A549 (cell line): Measurements from ENCODE around the gene LRRIQ4. TPM values are rescaled to one million over a fixed set of nuclear protein-coding genes. Genes with fewer than 3 reads are reported as not detected.
A peak's percentile ranks its signal among the peaks of the same experiment; 100 is the strongest.

ENCODE experiments used
- ATAC-seq, 2 experiments: fragments of 200-7000 bp in 1 of 2; fragments of >200 bp in 1 of 2; cut with Nextera tagmentation in 1 of 2; cut with Tn5 transposase in 1 of 2; 3 replicates each; pipeline versions ENCODE4 v1.8.0 to v1.9.1; 2018 to 2020; ENCODE audit warnings: mild to moderate bottlenecking in 1 of 2, moderate library complexity in 1 of 2
- CTCF ChIA-PET: fragments of 300-600 bp; sonication (Branson Sonifier 250); formaldehyde crosslinking; extraction: SDS; loops from one replicate; lab custom pipeline; 2021; ENCODE audit warnings: antibody characterized with exemption, inconsistent platforms; lab: Yijun Ruan, JAX
- POLR2A ChIA-PET: fragments of 350-600 bp; formaldehyde crosslinking; extraction: SDS; loops from one replicate; lab custom pipeline; 2021; ENCODE audit warnings: antibody characterized with exemption, inconsistent platforms; lab: Yijun Ruan, JAX
- DNase-seq, 2 experiments: peaks; one replicate each; pipeline versions ENCODE4 v3.0.0 to v3.0.0-alpha.2; 2011 to 2016; ENCODE audit warnings: low read depth in 1 of 2, low spot score in 1 of 2
- FAIRE-seq: peaks from 2 replicates; lab custom pipeline; 2011; peaks lifted over from hg19 to GRCh38; lab: Jason Lieb, UNC
- H3K27ac ChIP-seq, 2 experiments: fragments of >200 bp; sonication (Bioruptor Twin); formaldehyde crosslinking; 3 replicates each; pipeline ENCODE4 v1.5.1; 2016 to 2017
- H3K4me1 ChIP-seq: fragments of >200 bp; sonication (Bioruptor Twin); formaldehyde crosslinking; 3 replicates; pipeline ENCODE4 v1.6.1; 2016
- H3K4me2 ChIP-seq: fragments of >200 bp; sonication (Bioruptor Twin); formaldehyde crosslinking; 3 replicates; pipeline ENCODE4 v1.6.1; 2016
- H3K4me3 ChIP-seq: fragments of >200 bp; sonication (Bioruptor Twin); formaldehyde crosslinking; 3 replicates; pipeline ENCODE4 v1.5.1; 2016
- H3K9me3 ChIP-seq: fragments of >200 bp; sonication (Bioruptor Twin); formaldehyde crosslinking; 3 replicates; pipeline ENCODE4 v1.6.1; 2016
- CBX8 ChIP-seq: fragments of 200-600 bp; sonication (generic); IDR thresholded peaks from 2 replicates; pipeline ENCODE4 v1.6.1; 2016
- CHD2 ChIP-seq: fragments of 150-350 bp; IDR thresholded peaks from 2 replicates; pipeline ENCODE4 v1.6.1; 2014; ENCODE audit warnings: low read length; ENCODE audit not compliant: partially characterized antibody
- CHD4 ChIP-seq: fragments of 200-600 bp; sonication (generic); IDR thresholded peaks from 2 replicates; pipeline ENCODE4 v1.6.1; 2016; ENCODE audit warnings: antibody characterized with exemption, mild to moderate bottlenecking, borderline replicate concordance
- FOSL2 ChIP-seq, 2 experiments: fragments of 450-650 bp in 1 of 2; fragments of >200 bp in 1 of 2; sonication (Bioruptor Twin) in 1 of 2; formaldehyde crosslinking; IDR thresholded peaks; 2 replicates each; pipeline versions ENCODE4 v1.5.0 to v1.6.1; 2016 to 2020; ENCODE audit warnings: mild to moderate bottlenecking in 1 of 2, moderate library complexity in 1 of 2
- HEYL ChIP-seq: fragments of 250-450 bp; sonication (Bioruptor Pico); IDR thresholded peaks from 2 replicates; pipeline ENCODE4 v1.8.0; 2021; ENCODE audit warnings: mild to moderate bottlenecking, moderate library complexity
- HOXB5 ChIP-seq: fragments of 250-450 bp; sonication (Bioruptor Pico); IDR thresholded peaks from 2 replicates; pipeline ENCODE4 v1.5.0; 2020; ENCODE audit warnings: mild to moderate bottlenecking, moderate library complexity
- JUN ChIP-seq, 2 experiments: fragments of >200 bp; sonication (Bioruptor Twin); formaldehyde crosslinking; IDR thresholded peaks; 2 replicates in 1 of 2; 3 replicates in 1 of 2; pipeline ENCODE4 v1.6.1; 2016 to 2017
- MYC ChIP-seq: IDR thresholded peaks from 2 replicates; pipeline ENCODE4 v1.6.1; 2012; ENCODE audit warnings: mild to moderate bottlenecking, inconsistent platforms, low read length, improper control_type of control experiment, borderline replicate concordance
- NFE2L2 ChIP-seq: fragments of 150-350 bp; conservative IDR thresholded peaks from 2 replicates; pipeline ENCODE4 v1.6.1; 2014; ENCODE audit warnings: low read length
- NPAS2 ChIP-seq: fragments of 250-450 bp; sonication (Bioruptor Pico); IDR thresholded peaks from 2 replicates; pipeline ENCODE4 v1.8.0; 2022; ENCODE audit warnings: mild to moderate bottlenecking, moderate library complexity, borderline replicate concordance
- NR3C1 ChIP-seq: fragments of >200 bp; sonication (Bioruptor Twin); formaldehyde crosslinking; IDR thresholded peaks from 3 replicates; pipeline ENCODE4 v1.6.1; 2017
- POLR2A ChIP-seq: IDR thresholded peaks from 2 replicates; pipeline ENCODE4 v1.6.1; 2012; ENCODE audit warnings: mild to moderate bottlenecking, low read length
- RAD21 ChIP-seq, 2 experiments: fragments of >200 bp in 1 of 2; sonication (Bioruptor Twin) in 1 of 2; formaldehyde crosslinking in 1 of 2; IDR thresholded peaks in 1 of 2; conservative IDR thresholded peaks in 1 of 2; 2 replicates in 1 of 2; 3 replicates in 1 of 2; pipeline ENCODE4 v1.6.1; 2012 to 2018; ENCODE audit warnings: inconsistent platforms in 1 of 2
- RNF2 ChIP-seq: fragments of 200-600 bp; sonication (generic); IDR thresholded peaks from 2 replicates; pipeline ENCODE4 v1.6.1; 2016; ENCODE audit warnings: low read depth, mild to moderate bottlenecking, antibody characterized with exemption, moderate library complexity, borderline replicate concordance
- SMC3 ChIP-seq: fragments of >200 bp; sonication (Bioruptor Twin); formaldehyde crosslinking; IDR thresholded peaks from 3 replicates; pipeline ENCODE4 v1.6.1; 2018; ENCODE audit warnings: inconsistent platforms
- TFCP2L1 ChIP-seq: fragments of 250-450 bp; sonication (Bioruptor Pico); IDR thresholded peaks from 2 replicates; pipeline ENCODE4 v1.5.0; 2021; ENCODE audit warnings: mild to moderate bottlenecking
- ZC3H11A ChIP-seq: fragments of 450-650 bp; IDR thresholded peaks from 2 replicates; pipeline ENCODE4 v1.6.1; 2014; ENCODE audit warnings: antibody characterized with exemption, mild to moderate bottlenecking
- WGBS: methylation state at CpG from one replicate; pipeline ENCODE4 v1.1.6; 2017; ENCODE audit errors: missing lambda C conversion rate; 5-methylcytosine and 5-hydroxymethylcytosine counted together
- polyA minus RNA-seq: library from RNA; depleted of rRNA, polyadenylated mRNA; stranded (reverse); fragments of >200 nt; gene quantifications from 2 replicates; pipeline ENCODE4 v1.2.3, GENCODE V29; 2011; rRNA and poly(A)+ RNA removed
- polyA plus RNA-seq, 4 experiments: library from polyadenylated mRNA; depleted of rRNA in 3 of 4; stranded (reverse); fragments of >200 nt; fragmentation: RNase III in 1 of 4; extraction: RNeasy Plus Mini Kit Qiagen cat#74134 plus additional on column Dnase treatment in 1 of 4; gene quantifications; 2 replicates in 3 of 4; 3 replicates in 1 of 4; pipeline ENCODE4 v1.2.3, GENCODE V29; 2011 to 2017
- TF ChIP-seq, protein P1 (sequence below): fragments of 250-450 bp; sonication (Bioruptor Pico); IDR thresholded peaks from 2 replicates; pipeline ENCODE4 v1.5.0; 2021; ENCODE audit warnings: mild to moderate bottlenecking, moderate library complexity, borderline replicate concordance
- TF ChIP-seq, protein P2 (sequence below): fragments of 200-600 bp; sonication (generic); IDR thresholded peaks from 2 replicates; pipeline ENCODE4 v1.6.1; 2016; ENCODE audit warnings: antibody characterized with exemption, mild to moderate bottlenecking, moderate library complexity
- TF ChIP-seq, protein P3 (sequence below): IDR thresholded peaks from 2 replicates; pipeline ENCODE4 v1.6.1; 2012

The LRRIQ4 gene
- polyA plus RNA-seq (2011; rRNA removed), result not detected in 2 replicates
- polyA plus RNA-seq (2012; cell fraction: cytosol; rRNA removed), result not detected in 2 replicates
- polyA plus RNA-seq (2012; cell fraction: nucleus; rRNA removed), result not detected in 2 replicates
- not detected in 3 replicates for polyA plus RNA-seq (2017; fragmentation: RNase III; extraction: RNeasy Plus Mini Kit Qiagen cat#74134 plus additional on column Dnase treatment)
- polyA minus RNA-seq, result not detected in 2 replicates

DNA sequence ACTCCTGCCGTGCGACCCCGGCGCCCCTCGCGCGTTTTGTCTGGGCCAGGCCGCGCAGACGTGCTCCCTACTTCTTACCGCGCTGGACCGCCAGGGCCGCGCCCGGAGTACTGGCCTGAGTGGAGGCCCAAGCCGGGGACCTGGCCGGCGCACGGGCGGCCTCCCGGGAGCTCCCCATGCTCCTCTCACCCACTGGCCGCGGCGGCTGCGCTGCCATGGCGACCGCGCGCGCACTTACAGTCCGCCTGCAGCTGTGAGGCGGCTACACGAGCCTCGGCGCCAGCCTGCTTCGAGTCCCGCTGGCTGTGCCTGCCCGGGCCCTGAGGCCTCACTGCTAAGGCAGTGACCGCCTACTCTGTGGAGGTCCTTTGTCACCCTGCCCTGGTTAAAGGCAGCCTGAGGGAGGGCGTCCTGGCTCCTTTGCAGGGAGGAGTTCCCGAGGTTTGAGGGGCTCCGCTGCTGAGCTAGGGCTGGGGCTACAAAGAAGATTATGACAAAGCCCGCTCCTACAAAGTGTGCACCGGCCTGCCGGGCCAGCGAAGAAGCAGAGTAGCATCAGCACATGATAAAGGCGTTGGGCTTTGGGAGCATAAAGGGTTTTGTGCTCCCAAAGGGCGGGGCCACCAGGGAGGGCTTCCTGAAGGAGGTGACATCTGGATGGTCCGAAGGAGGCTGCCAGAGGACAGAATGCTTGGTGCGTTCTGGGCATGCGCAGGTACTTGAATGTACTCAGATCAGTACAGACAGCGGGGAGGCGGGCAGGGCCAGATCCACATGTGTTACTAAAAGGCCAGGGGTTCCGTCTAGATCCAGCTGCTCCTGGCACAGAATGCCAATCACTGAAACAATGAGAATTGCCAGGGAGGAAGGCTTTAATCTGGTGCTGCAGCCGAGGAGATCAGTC is at the start of gene LRRIQ4, which contains the start of gene LRRC34:
Gene LRRIQ4 (plus strand): TSS at position 539 of the 904 bp plus-strand sequence. CDS start 9,052 bp downstream, outside the sequence.
Gene LRRC34 (minus strand): TSS at position 573 of the 904 bp plus-strand sequence. CDS start 356 bp downstream, at position 217.
- Histone ChIP-seq H3K27ac (0 out of 6 replicates have a peak within 1 kb of the TSS, but pooled peaks of 1 of the 2 experiments have one; percentile 17), H3K9me3 (peaks cover 8% of the 10 kb centered on the region)
- peak in 1 of 2 experiments; percentile 16; a peak in 2 of 6 replicates for ATAC-seq
- no peak for TF ChIP-seq SMC3
- TF ChIP-seq, all 56 proteins: peak for 0
- ChIA-PET POLR2A (no interaction called here), CTCF (interaction anchor here (1.4 kb wide), 1 partner anchor 9 kb away, joined by 3 read pairs; no protein-coding TSS in a partner anchor)
- peak within 1 kb of the TSS; percentile 28; the same call in 2 of the 3 replicates for H3K4me3 ChIP-seq
- WGBS, result 90% methylated on average over 17 of the region's 56 CpGs
- no peak for DNase-seq
- H3K4me1 ChIP-seq, result no peaks in the 10 kb centered on the region
- H3K4me2 ChIP-seq, result peak within 1 kb of the TSS; percentile 68
- FAIRE-seq, result no peak

DNA sequence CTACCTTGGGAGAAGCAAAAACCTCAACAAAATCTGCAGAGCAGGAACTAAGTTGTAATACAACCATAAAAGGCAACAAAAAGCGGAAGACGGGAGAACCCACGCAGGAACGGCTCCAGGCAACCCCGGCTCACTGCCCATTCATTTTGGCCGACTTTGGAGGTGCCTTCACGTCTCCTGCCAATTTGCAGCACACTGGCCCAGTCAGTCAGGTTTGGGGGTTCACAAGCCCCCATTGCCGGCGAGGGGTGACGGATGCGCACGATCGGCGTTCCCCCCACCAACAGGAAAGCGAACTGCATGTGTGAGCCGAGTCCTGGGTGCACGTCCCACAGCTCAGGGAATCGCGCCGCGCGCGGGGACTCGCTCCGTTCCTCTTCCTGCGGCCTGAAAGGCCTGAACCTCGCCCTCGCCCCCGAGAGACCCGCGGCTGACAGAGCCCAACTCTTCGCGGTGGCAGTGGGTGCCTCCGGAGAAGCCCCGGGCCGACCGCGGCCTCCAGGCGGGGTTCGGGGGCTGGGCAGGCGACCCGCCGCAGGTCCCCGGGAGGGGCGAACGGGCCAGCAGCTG is 48.3 kb upstream of the LRRIQ4 start:
- Histone ChIP-seq H3K27ac (peak overlapping the region; percentile 95 to 99), H3K4me1 (no peaks in the 10 kb centered on the region), H3K4me3 (peak overlapping the region; percentile 92), H3K9me3 (peaks cover 18% of the 10 kb centered on the region), H3K4me2 (peak overlapping the region; percentile 85)
- TF ChIP-seq HOXB5, result 0 out of 2 replicates have a peak, but pooled peaks have one; percentile 23
- TF ChIP-seq SMC3, result no peak
- TF ChIP-seq JUN (IDR thresholded peaks at IDR 0.05), result no peak
- 0 out of 2 replicates have a peak, but pooled peaks have one; percentile 46 for TF ChIP-seq RNF2
- TF ChIP-seq, protein P1, sequence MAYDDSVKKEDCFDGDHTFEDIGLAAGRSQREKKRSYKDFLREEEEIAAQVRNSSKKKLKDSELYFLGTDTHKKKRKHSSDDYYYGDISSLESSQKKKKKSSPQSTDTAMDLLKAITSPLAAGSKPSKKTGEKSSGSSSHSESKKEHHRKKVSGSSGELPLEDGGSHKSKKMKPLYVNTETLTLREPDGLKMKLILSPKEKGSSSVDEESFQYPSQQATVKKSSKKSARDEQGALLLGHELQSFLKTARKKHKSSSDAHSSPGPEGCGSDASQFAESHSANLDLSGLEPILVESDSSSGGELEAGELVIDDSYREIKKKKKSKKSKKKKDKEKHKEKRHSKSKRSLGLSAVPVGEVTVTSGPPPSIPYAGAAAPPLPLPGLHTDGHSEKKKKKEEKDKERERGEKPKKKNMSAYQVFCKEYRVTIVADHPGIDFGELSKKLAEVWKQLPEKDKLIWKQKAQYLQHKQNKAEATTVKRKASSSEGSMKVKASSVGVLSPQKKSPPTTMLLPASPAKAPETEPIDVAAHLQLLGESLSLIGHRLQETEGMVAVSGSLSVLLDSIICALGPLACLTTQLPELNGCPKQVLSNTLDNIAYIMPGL (CRISPR knock-in tag), result peak; percentile 80; the same call in 1 of the 2 replicates
- peak; percentile 72 for TF ChIP-seq POLR2A
- TF ChIP-seq, protein P2, sequence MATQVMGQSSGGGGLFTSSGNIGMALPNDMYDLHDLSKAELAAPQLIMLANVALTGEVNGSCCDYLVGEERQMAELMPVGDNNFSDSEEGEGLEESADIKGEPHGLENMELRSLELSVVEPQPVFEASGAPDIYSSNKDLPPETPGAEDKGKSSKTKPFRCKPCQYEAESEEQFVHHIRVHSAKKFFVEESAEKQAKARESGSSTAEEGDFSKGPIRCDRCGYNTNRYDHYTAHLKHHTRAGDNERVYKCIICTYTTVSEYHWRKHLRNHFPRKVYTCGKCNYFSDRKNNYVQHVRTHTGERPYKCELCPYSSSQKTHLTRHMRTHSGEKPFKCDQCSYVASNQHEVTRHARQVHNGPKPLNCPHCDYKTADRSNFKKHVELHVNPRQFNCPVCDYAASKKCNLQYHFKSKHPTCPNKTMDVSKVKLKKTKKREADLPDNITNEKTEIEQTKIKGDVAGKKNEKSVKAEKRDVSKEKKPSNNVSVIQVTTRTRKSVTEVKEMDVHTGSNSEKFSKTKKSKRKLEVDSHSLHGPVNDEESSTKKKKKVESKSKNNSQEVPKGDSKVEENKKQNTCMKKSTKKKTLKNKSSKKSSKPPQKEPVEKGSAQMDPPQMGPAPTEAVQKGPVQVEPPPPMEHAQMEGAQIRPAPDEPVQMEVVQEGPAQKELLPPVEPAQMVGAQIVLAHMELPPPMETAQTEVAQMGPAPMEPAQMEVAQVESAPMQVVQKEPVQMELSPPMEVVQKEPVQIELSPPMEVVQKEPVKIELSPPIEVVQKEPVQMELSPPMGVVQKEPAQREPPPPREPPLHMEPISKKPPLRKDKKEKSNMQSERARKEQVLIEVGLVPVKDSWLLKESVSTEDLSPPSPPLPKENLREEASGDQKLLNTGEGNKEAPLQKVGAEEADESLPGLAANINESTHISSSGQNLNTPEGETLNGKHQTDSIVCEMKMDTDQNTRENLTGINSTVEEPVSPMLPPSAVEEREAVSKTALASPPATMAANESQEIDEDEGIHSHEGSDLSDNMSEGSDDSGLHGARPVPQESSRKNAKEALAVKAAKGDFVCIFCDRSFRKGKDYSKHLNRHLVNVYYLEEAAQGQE, result no peak
- ATAC-seq (peak; percentile 37 to 53), DNase-seq (peak; percentile 19 to 50), FAIRE-seq (no peak)
- POLR2A ChIA-PET, result interaction anchor here (0.6 to 1.5 kb wide), 6 partner anchors 9 to 1729 kb away, joined by 3 to 18 read pairs (median 6); partner anchors contain the start of genes MYNN and SEC62
- CTCF ChIA-PET, result interaction anchor here (0.6 to 2.6 kb wide), 3 partner anchors 8 to 615 kb away, joined by 3 to 13 read pairs (median 10); partner anchors contain the start of gene MYNN
- 4% methylated on average over 24 of the region's 46 CpGs for WGBS

DNA sequence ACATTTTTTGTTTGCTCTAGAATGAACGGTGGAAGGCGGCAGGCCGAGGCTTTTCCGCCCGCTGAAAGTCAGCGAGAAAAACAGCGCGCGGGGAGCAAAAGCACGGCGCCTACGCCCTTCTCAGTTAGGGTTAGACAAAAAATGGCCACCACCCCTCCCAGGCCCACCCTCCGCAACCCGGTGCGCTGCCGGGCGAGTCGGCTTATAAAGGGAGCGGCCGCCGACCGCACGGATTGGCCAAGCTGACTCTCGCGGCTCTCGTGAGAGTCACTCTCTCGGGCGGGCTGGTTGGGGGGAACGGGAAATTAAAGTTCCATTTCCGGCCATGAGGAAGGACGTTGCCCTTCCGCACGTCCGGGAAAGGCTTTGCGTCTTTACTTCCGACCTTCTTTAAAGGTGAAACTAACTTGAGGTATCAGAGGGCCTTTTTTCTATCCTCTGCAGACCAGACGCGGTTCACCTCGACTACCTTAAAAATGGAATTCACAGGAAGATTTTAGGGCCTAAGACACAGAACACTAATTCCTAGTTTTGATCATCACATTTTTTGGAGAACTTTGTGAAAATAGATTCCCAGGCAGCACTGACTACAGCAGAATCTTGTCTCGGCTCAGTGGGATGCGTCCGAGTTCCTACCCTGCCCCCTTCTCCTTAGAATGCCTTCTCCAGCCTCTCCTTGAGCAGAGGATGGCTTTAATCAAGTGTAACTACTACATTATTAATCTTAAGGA is 47.6 kb upstream of the LRRIQ4 start, which contains the start of gene TERC:
Gene TERC (minus strand): TSS at position 179 of the 731 bp plus-strand sequence.
- Histone ChIP-seq H3K4me1 (no peaks in the 10 kb centered on the region), H3K4me3 (peak within 1 kb of the TSS; percentile 92), H3K4me2 (peak within 1 kb of the TSS; percentile 85), H3K27ac (peak within 1 kb of the TSS; percentile 95 to 99), H3K9me3 (peaks cover 18% of the 10 kb centered on the region)
- DNase-seq, result peak; percentile 83 to 95
- 10% methylated on average over 26 of the region's 42 CpGs for WGBS
- POLR2A ChIA-PET, result interaction anchor here (0.6 to 1.5 kb wide), 9 partner anchors 8 to 1730 kb away, joined by 3 to 18 read pairs (median 5); partner anchors contain the start of genes MYNN and SEC62
- no peak for FAIRE-seq
- CTCF ChIA-PET, result interaction anchor here (2.6 kb wide), 1 partner anchor 8 kb away, joined by 10 read pairs; the partner anchor contains the start of gene MYNN
- ATAC-seq, result peak; percentile 83 to 93
- TF ChIP-seq RAD21 (conservative IDR thresholded peaks at IDR 0.05 in 1 of 2, IDR thresholded peaks at IDR 0.05 in 1 of 2), result no peak
- no peak for TF ChIP-seq FOSL2 (IDR thresholded peaks at IDR 0.05)
- TF ChIP-seq FOSL2 (CRISPR knock-in tag; IDR thresholded peaks at IDR 0.05), result no peak; the same call in 1 of the 2 replicates
- TF ChIP-seq TFCP2L1 (CRISPR knock-in tag), result peak; percentile 98
- peak; percentile 94 for TF ChIP-seq CHD2
- TF ChIP-seq, protein P3, sequence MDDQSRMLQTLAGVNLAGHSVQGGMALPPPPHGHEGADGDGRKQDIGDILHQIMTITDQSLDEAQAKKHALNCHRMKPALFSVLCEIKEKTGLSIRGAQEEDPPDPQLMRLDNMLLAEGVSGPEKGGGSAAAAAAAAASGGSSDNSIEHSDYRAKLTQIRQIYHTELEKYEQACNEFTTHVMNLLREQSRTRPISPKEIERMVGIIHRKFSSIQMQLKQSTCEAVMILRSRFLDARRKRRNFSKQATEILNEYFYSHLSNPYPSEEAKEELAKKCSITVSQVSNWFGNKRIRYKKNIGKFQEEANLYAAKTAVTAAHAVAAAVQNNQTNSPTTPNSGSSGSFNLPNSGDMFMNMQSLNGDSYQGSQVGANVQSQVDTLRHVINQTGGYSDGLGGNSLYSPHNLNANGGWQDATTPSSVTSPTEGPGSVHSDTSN, result peak; percentile 87
- no peak for TF ChIP-seq NPAS2 (CRISPR knock-in tag)
- TF ChIP-seq HOXB5, result 0 out of 2 replicates have a peak, but pooled peaks have one; percentile 12
- TF ChIP-seq HEYL (CRISPR knock-in tag), result no peak
- no peak for TF ChIP-seq NFE2L2
- 0 out of 2 replicates have a peak, but pooled peaks have one; percentile 39 for TF ChIP-seq MYC
- TF ChIP-seq CHD4, result no peak
- TF ChIP-seq ZC3H11A, result no peak
- TF ChIP-seq CBX8, result no peak
- TF ChIP-seq NR3C1, result no peak
